ENCODE data around the gene LPP.

Gene LPP

DNA sequence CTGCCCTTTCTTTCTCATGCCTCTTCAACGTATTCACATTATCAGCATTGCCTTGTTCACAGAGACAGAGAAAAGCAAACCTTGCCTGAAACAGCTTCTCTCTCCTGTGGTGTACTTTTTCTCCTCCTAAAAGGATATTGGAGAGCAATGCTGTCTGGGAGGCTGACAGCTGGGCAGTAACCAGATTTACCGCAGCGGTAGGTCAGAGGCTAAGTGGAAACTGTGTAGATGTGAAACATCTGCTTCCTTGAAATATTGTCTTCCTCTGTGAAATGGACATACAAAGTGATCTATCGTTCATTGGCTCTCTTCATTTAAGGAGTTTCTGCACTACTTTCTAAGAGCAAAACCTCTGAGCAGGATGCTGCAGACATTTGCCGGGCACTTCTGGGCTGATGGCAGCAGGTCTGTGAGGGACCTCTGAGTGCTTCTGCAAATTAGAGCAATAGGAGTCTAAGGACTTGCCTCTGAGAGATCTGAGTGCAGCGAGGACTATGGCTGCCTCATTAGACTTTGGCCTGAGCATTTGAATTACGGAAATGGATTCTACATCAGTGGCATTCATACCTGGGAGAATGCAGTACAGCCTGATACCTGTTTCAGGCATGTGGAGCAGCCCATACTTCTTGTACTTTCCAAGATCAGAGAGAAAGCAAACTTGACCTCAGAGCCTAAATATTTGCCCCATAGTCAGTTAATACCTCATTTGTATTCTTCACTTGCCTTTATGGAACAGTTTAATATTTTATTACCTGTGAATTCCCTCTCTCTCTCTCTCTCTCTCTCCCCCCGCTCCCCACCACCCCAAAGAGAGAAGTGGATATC is 757.3 kb downstream of the LPP start:
- TF ChIP-seq FOXP2 (optimal IDR thresholded peaks at IDR 0.05; ENCODE audit: borderline replicate concordance, extremely low read depth, extremely low read length, insufficient read depth) (no peak), SIN3A (IDR thresholded peaks at IDR 0.05; ENCODE audit: borderline replicate concordance, insufficient read depth, low read length) (no peak), POLR2AphosphoS5 (IDR thresholded peaks at IDR 0.05; ENCODE audit: low read depth, low read length) (no peak), TAF1 (IDR thresholded peaks at IDR 0.05; ENCODE audit: borderline replicate concordance, insufficient read depth, low read length) (no peak)
- TF ChIP-seq, protein P1, sequence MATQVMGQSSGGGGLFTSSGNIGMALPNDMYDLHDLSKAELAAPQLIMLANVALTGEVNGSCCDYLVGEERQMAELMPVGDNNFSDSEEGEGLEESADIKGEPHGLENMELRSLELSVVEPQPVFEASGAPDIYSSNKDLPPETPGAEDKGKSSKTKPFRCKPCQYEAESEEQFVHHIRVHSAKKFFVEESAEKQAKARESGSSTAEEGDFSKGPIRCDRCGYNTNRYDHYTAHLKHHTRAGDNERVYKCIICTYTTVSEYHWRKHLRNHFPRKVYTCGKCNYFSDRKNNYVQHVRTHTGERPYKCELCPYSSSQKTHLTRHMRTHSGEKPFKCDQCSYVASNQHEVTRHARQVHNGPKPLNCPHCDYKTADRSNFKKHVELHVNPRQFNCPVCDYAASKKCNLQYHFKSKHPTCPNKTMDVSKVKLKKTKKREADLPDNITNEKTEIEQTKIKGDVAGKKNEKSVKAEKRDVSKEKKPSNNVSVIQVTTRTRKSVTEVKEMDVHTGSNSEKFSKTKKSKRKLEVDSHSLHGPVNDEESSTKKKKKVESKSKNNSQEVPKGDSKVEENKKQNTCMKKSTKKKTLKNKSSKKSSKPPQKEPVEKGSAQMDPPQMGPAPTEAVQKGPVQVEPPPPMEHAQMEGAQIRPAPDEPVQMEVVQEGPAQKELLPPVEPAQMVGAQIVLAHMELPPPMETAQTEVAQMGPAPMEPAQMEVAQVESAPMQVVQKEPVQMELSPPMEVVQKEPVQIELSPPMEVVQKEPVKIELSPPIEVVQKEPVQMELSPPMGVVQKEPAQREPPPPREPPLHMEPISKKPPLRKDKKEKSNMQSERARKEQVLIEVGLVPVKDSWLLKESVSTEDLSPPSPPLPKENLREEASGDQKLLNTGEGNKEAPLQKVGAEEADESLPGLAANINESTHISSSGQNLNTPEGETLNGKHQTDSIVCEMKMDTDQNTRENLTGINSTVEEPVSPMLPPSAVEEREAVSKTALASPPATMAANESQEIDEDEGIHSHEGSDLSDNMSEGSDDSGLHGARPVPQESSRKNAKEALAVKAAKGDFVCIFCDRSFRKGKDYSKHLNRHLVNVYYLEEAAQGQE (IDR thresholded peaks at IDR 0.05; ENCODE audit: insufficient read depth in 1 of 2, low read depth in 2 of 2, low read length in 2 of 2): no peak

DNA sequence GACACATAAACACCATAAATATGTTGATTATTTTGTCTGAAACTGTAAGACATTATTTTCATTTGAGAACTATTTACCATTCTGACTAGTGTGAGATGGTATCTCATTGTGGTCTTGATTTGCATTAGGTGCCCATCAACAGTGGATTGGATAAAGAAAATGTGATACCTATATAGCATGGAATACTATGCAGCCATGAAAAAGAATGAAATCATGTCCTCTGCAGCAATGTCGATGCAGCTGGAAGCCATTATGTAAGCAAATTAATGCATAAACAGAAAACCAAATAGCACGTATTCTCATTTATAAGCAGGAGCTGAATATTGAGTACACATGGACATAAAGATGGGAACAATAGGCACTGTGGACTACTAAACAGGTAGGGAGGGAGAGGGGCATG is 759.1 kb downstream of the LPP start:
- TF ChIP-seq FOXP2 (optimal IDR thresholded peaks at IDR 0.05; ENCODE audit: borderline replicate concordance, extremely low read depth, extremely low read length, insufficient read depth) (no peak), POLR2AphosphoS5 (IDR thresholded peaks at IDR 0.05; ENCODE audit: low read depth, low read length) (no peak), SIN3A (IDR thresholded peaks at IDR 0.05; ENCODE audit: borderline replicate concordance, insufficient read depth, low read length) (no peak), TAF1 (IDR thresholded peaks at IDR 0.05; ENCODE audit: borderline replicate concordance, insufficient read depth, low read length) (no peak)
- TF ChIP-seq, protein P1 (IDR thresholded peaks at IDR 0.05; ENCODE audit: insufficient read depth in 1 of 2, low read depth in 2 of 2, low read length in 2 of 2): no peak

DNA sequence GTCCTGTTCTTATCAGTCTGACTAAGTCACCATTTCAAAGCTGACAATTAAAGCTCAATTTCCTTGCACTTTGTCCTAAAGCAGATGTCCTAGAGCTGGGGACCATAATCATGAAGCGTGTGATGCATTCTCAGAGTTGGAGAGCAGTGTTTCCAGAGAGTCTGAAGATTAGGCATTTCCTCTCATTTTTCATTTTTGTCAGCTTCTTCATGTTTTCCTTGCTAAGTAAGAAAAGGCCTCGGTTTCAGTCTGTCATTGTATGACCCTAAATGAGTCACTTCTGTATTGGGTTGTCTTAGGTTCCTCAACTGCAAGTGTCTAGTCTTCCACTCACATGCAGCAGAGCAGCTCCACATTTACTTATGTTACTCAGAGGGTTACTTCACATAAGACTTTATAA is 760.6 kb downstream of the LPP start:
- no peak for TF ChIP-seq FOXP2 (optimal IDR thresholded peaks at IDR 0.05; ENCODE audit: borderline replicate concordance, extremely low read depth, extremely low read length, insufficient read depth)
- TF ChIP-seq, protein P1 (IDR thresholded peaks at IDR 0.05; ENCODE audit: insufficient read depth in 1 of 2, low read depth in 2 of 2, low read length in 2 of 2): no peak
- TF ChIP-seq SIN3A (IDR thresholded peaks at IDR 0.05; ENCODE audit: borderline replicate concordance, insufficient read depth, low read length): no peak
- TF ChIP-seq POLR2AphosphoS5 (IDR thresholded peaks at IDR 0.05; ENCODE audit: low read depth, low read length): no peak
- TF ChIP-seq TAF1 (IDR thresholded peaks at IDR 0.05; ENCODE audit: borderline replicate concordance, insufficient read depth, low read length): no peak

DNA sequence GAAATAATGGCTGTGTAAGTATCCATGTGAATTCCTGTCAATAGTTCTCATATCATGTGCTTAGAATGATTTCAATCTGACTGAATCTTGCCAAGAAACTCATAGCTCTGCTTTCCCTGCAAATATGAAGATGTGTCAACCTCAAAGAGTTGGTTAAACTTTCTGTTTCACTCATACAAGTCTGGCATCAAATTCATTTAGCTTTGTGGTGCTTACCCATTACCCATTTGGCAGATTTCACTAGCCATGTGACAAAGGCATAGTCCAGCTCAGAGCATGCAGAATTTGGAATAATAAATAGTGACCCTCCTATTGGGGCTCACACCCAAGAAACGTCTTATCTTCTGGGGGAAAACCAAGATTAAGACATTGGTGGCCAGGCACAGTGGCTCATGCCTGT is 761.2 kb downstream of the LPP start:
- no peak for TF ChIP-seq TAF1 (IDR thresholded peaks at IDR 0.05; ENCODE audit: borderline replicate concordance, insufficient read depth, low read length)
- TF ChIP-seq FOXP2 (optimal IDR thresholded peaks at IDR 0.05; ENCODE audit: borderline replicate concordance, extremely low read depth, extremely low read length, insufficient read depth): no peak
- TF ChIP-seq, protein P1 (IDR thresholded peaks at IDR 0.05; ENCODE audit: insufficient read depth in 1 of 2, low read depth in 2 of 2, low read length in 2 of 2): no peak
- no peak for TF ChIP-seq POLR2AphosphoS5 (IDR thresholded peaks at IDR 0.05; ENCODE audit: low read depth, low read length)
- no peak for TF ChIP-seq SIN3A (IDR thresholded peaks at IDR 0.05; ENCODE audit: borderline replicate concordance, insufficient read depth, low read length)
